Activated T-helper 1 cell treated with anti-CD3 and anti-CD28 coated beads, Interleukin-12 subunit alpha, Interleukin-12 subunit beta, Interleukin-2, Interleukin-4 antibody, amounts not matched to agents 30 ng/mL and 10 ng/mL and 1 ng/mL, durations not matched to agents 14 hours and 24 hours and 36 hours (primary cell): ENCODE measurements around the gene SLC35D2. TPM values are rescaled to one million over a fixed set of nuclear protein-coding genes. Genes with fewer than 3 reads are reported as not detected.
"Not testable (repeated sequence)": the region's sequence is repeated elsewhere in the genome, so short reads cannot be mapped to it uniquely, and the experiment has no call there.

Source experiments
- DNase-seq: peaks from one replicate; pipeline ENCODE4 v3.0.0; 2021; ENCODE audit warnings: low spot score
- H3K27ac Mint-ChIP-seq: one replicate; pipeline ENCODE4 v1.8.0; 2021; ENCODE audit warnings: mild to moderate bottlenecking, mixed read lengths
- H3K27me3 Mint-ChIP-seq: one replicate; pipeline ENCODE4 v1.8.0; 2022; ENCODE audit warnings: mild to moderate bottlenecking, moderate library complexity, mixed read lengths; ENCODE audit not compliant: insufficient read depth
- H3K36me3 Mint-ChIP-seq: one replicate; pipeline ENCODE4 v1.8.0; 2021; ENCODE audit warnings: low read depth, mixed read lengths
- H3K4me1 Mint-ChIP-seq: one replicate; pipeline ENCODE4 v1.8.0; 2021; ENCODE audit warnings: low read depth, mixed read lengths
- H3K4me3 Mint-ChIP-seq: one replicate; pipeline ENCODE4 v1.8.0; 2021; ENCODE audit warnings: mild to moderate bottlenecking, moderate library complexity, mixed read lengths
- H3K9me3 Mint-ChIP-seq: one replicate; pipeline ENCODE4 v1.8.0; 2021; ENCODE audit warnings: mixed read lengths
- intact Hi-C: fragments of 100-400 bp; cut with micrococcal nuclease; formaldehyde crosslinking; loops from one replicate; pipeline ENCODE4 v1.15.1; 2024
- total RNA-seq: library from RNA; stranded (reverse); gene quantifications from 2 replicates; pipeline ENCODE4 v1.2.3, GENCODE V29; 2022

The SLC35D2 gene
- total RNA-seq, 1 donor from 2014 or later, result 8.5 TPM

DNA sequence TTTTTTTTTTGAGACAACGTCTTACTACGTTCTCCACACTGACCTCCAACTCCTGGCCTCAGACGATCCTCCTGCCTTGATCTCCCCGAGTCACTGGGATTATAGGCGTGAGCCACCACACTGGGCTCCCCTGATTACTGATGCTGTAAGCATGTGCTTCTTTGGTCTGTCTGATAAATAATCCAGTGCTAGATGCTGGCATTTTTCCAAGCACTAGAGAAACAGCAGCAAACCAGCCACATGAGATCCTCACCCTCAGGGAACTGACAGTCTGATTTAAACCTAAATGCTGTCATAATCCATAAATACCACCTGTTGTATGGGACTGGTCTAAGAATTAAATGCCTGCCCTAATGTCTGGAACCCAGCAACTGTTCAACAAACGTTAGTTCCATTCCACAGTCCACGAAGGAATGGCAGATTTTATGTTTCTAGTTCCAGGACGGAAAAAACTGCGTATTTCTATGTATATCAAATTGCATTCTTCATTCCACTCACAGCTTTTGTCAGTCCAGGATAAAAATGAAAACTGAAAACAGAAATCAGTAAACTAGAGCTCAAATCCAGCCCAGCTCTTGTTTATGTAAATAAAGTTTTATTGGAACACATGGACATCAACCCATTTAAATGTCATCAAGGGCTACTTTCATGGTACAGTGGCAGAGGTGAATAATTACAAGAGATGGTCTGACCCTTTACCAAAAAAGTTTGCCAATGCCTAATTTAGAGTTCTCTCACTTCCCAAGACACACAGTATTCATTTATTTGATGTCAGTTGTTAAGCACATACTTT is 20.1 kb downstream of the SLC35D2 start:
- H3K36me3 Mint-ChIP-seq, result peaks cover 6% of the 10 kb centered on the region
- H3K4me1 Mint-ChIP-seq, result no peaks in the 10 kb centered on the region
- H3K27me3 Mint-ChIP-seq, result no peaks in the 10 kb centered on the region
- DNase-seq, result no peak
- intact Hi-C loops, result no loop called here
- no peaks in the 10 kb centered on the region for H3K9me3 Mint-ChIP-seq
- H3K27ac Mint-ChIP-seq, result no peak overlapping the region
- no peak overlapping the region for H3K4me3 Mint-ChIP-seq

DNA sequence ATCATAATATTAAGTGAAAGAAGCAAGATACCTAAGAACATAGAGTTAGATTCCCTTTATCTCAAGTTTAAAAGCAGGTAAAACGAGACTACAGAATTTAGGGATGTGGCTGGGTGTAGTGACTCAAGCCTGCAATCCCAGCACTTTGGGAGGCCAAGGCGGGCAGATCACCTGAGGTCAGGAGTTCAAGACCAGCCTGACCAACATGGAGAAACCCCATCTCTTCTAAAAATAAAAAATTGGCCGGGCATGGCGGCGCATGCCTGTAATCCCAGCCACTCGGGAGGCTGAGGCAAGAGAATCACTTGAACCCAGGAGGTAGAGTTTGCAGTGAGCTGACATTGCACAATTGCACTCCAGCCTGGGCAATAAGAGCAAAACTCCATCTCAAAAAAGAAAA is 21.4 kb downstream of the SLC35D2 start:
- H3K36me3 Mint-ChIP-seq, H3K27ac Mint-ChIP-seq, H3K4me3 Mint-ChIP-seq, DNase-seq, intact Hi-C loops, H3K27me3 Mint-ChIP-seq, H3K9me3 Mint-ChIP-seq, H3K4me1 Mint-ChIP-seq: not testable (repeated sequence)

- Mint-ChIP-seq H3K4me1 (no peaks in the 10 kb centered on the region), H3K9me3 (no peaks in the 10 kb centered on the region), H3K4me3 (no peak overlapping the region), H3K27me3 (no peaks in the 10 kb centered on the region), H3K27ac (no peak overlapping the region), H3K36me3 (peaks cover 6% of the 10 kb centered on the region)
- DNase-seq, result no peak
- intact Hi-C loops, result no loop called here
These were observed 21.8 kb downstream of the SLC35D2 start for GRCh38 chr9:96361668-96362067.

DNA sequence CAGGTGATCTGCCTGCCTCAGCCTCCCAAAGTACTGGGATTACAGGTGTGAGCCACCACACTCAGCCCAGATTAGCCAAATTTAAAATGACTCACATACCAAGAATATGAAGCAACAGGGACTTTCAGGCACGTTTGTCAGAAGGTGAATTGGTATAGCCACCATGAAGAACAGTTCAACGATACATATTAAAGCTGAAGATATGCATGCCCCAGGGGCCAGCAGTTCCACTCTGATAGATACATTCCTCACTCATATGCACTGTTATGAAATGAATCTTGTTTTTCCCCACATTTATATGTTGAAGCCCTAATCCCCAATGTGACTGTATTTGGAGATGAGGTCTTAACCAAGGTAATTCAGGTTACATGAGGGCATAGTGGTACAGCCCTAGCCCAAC is 22.5 kb downstream of the SLC35D2 start:
- intact Hi-C loops, result no loop called here

GRCh38 chr9:96360523-96360922 is 23.0 kb downstream of the SLC35D2 start:
- H3K27me3 Mint-ChIP-seq, H3K4me1 Mint-ChIP-seq, H3K27ac Mint-ChIP-seq, H3K9me3 Mint-ChIP-seq, DNase-seq, intact Hi-C loops, H3K36me3 Mint-ChIP-seq, H3K4me3 Mint-ChIP-seq: not testable (repeated sequence)

More for the DNA sequence above, 22.5 kb downstream of the SLC35D2 start:
- Mint-ChIP-seq H3K9me3 (no peaks in the 10 kb centered on the region), H3K4me1 (no peaks in the 10 kb centered on the region), H3K27ac (no peak overlapping the region), H3K36me3 (peaks cover 6% of the 10 kb centered on the region), H3K27me3 (no peaks in the 10 kb centered on the region), H3K4me3 (no peak overlapping the region)
- no peak for DNase-seq

- Mint-ChIP-seq H3K27ac (no peak overlapping the region), H3K9me3 (peaks cover 4% of the 10 kb centered on the region), H3K36me3 (no peaks in the 10 kb centered on the region), H3K4me3 (no peak overlapping the region), H3K4me1 (no peaks in the 10 kb centered on the region), H3K27me3 (no peaks in the 10 kb centered on the region)
- intact Hi-C loops, result no loop called here
- DNase-seq, result no peak
These were observed 32.6 kb downstream of the SLC35D2 start for GRCh38 chr9:96350866-96351265.

- no peak for DNase-seq
- Mint-ChIP-seq H3K27me3 (no peaks in the 10 kb centered on the region), H3K9me3 (peaks cover 4% of the 10 kb centered on the region), H3K36me3 (no peaks in the 10 kb centered on the region), H3K4me3 (no peak overlapping the region), H3K4me1 (no peaks in the 10 kb centered on the region), H3K27ac (no peak overlapping the region)
- intact Hi-C loops, result no loop called here
These were observed 35.2 kb downstream of the SLC35D2 start for GRCh38 chr9:96348261-96348660.

GRCh38 chr9:96345551-96345950 is 38.0 kb downstream of the SLC35D2 start:
- no peaks in the 10 kb centered on the region for H3K4me1 Mint-ChIP-seq
- DNase-seq, result no peak
- intact Hi-C loops, result no loop called here
- H3K27me3 Mint-ChIP-seq, result no peaks in the 10 kb centered on the region
- H3K9me3 Mint-ChIP-seq, result peaks cover 4% of the 10 kb centered on the region
- H3K4me3 Mint-ChIP-seq, result no peak overlapping the region
- H3K36me3 Mint-ChIP-seq, result no peaks in the 10 kb centered on the region
- H3K27ac Mint-ChIP-seq, result no peak overlapping the region

DNA sequence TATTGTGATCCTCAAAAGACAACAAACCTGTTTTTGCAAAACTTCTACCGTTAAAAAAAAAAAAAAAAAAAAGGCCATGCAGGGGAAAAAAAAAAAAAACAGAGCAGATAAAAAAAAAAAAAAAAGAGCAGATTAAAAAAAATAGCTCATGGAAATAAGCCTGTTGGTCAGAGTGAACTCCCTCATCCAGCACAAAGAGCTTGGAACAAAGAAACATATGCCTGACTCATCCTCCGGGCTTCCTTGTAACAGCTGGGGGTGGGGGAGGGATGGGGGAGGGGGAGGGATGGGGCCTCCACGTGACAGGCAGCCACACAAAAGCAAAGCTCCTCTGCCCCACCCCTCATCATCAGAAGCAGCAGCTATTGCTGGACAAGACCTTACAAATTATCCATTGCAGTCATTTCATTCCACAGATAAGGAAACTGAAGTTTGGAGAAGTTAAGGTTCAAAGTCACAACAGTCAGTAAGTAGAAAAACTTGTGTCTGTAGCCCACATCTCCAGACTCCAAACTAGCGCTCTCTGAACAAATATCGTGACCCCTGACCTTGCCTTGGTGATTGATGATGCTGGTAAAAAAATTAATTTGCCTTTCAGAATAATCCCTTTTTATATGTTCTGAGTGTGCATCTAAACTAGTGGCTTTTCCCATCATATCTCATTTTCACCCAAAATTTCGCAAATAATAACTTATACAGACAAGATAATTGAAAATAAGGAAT is 38.9 kb downstream of the SLC35D2 start:
- Mint-ChIP-seq H3K36me3 (no peaks in the 10 kb centered on the region), H3K4me1 (peaks cover 6% of the 10 kb centered on the region), H3K4me3 (no peak overlapping the region), H3K27ac (no peak overlapping the region), H3K27me3 (no peaks in the 10 kb centered on the region), H3K9me3 (peaks cover 4% of the 10 kb centered on the region)
- DNase-seq, result no peak
- intact Hi-C loops, result no loop called here

DNA sequence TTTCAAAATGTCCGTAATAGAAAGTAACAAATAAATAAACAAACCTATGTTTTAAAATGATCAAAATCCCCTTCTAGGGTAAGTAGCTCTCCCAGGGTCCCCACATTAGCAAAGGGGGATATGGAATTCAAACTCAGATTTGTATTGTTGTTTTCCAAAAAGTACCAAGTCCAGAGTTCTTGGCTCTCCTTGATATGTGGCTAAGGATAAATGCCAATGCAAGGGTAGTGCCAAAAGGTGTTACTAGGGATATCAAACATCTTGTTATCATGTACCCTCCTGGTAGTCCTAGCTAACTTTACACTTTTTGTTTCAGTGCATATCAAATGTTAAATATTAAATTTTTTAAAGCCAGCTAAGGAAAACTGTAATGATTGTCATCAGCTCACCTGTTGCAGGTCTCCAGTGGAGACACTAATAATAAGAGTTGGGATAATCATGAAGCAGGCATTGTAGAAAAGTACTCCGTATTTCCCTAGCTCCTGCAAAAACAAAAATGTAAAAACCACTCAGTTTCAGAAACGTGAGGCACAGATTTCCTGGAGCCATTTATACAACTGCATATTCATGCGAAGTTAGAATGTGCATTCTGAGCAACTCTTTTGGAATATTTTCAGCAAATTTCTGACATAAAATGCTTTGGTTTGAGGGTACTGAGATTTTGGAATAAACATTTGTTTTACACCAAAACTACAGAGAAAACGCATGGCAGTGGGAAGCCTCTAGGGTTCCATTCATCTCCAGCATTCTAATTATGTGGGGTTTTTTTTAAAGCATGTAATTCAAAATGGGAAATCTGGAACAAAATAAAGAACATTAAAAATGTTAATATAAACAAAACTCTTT is 39.8 kb downstream of the SLC35D2 start:
- peaks cover 4% of the 10 kb centered on the region for H3K9me3 Mint-ChIP-seq
- no peak for DNase-seq
- no peaks in the 10 kb centered on the region for H3K36me3 Mint-ChIP-seq
- H3K4me3 Mint-ChIP-seq, result no peak overlapping the region
- peaks cover 7% of the 10 kb centered on the region for H3K4me1 Mint-ChIP-seq
- intact Hi-C loops, result no loop called here
- H3K27me3 Mint-ChIP-seq, result no peaks in the 10 kb centered on the region
- H3K27ac Mint-ChIP-seq, result no peak overlapping the region

DNA sequence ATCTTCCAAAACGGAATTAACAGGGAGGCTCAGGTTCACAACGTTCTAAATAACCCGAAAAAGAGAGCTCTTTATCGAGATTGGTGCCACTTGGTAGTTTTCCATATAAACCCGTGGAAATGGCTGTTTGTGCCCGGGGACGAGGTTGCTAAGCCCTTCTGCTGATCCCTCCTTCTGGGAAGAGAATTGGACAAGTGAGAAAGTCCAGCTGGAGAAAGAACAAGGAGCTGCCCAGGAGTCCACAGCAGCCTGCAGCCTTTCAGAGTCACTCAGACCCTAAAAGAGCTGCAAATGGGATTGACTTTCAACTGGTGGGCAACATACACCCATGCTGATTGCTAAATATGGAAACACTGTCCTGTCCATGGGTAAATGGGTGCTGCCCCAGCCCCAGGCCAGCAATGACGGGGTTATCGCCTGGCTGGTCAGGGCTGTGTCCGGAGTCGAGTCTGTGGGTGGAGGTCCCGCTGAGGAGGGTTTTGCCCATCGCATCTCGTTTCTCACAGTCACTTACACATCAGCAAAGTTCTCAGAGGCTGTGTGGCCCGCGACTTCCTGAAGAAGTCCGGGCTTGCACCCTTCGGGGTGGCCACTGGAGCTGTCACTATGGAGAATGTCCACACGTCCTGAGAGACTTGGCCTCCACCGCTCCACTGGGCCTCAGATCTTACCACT is 40.8 kb downstream of the SLC35D2 start:
- Mint-ChIP-seq H3K27ac (no peak overlapping the region), H3K27me3 (no peaks in the 10 kb centered on the region), H3K4me1 (peaks cover 7% of the 10 kb centered on the region), H3K36me3 (no peaks in the 10 kb centered on the region), H3K9me3 (no peaks in the 10 kb centered on the region), H3K4me3 (no peak overlapping the region)
- intact Hi-C loops, result no loop called here
- DNase-seq, result no peak

DNA sequence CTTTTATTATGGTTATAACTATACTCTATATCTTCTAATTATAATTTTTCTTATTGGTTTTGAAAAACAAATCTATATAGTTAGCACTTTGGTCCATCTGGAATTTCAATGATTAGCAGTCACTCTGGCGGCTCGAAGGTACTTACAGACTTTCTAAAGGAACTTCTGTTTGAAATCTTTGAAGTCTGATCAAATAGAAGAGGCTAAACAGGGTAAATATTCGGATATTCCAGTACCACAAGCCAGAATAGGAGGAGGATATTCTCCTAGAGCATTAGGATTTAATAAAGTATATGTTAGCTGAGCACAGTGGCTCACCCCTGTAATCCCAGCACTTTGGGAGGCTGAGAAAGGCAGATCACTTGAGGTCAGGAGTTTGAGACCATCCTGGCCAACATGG is 42.8 kb downstream of the SLC35D2 start:
- DNase-seq, result no peak
- Mint-ChIP-seq H3K36me3 (no peaks in the 10 kb centered on the region), H3K9me3 (no peaks in the 10 kb centered on the region), H3K4me1 (peaks cover 7% of the 10 kb centered on the region), H3K4me3 (no peak overlapping the region), H3K27me3 (peaks cover 3% of the 10 kb centered on the region), H3K27ac (no peak overlapping the region)
- intact Hi-C loops, result no loop called here
